ENCODE data around the gene SPRR5.

GRCh38 chr1:152912471-152912870, 34.5 kb upstream of the SPRR5 start:
- TF ChIP-seq, protein P1, sequence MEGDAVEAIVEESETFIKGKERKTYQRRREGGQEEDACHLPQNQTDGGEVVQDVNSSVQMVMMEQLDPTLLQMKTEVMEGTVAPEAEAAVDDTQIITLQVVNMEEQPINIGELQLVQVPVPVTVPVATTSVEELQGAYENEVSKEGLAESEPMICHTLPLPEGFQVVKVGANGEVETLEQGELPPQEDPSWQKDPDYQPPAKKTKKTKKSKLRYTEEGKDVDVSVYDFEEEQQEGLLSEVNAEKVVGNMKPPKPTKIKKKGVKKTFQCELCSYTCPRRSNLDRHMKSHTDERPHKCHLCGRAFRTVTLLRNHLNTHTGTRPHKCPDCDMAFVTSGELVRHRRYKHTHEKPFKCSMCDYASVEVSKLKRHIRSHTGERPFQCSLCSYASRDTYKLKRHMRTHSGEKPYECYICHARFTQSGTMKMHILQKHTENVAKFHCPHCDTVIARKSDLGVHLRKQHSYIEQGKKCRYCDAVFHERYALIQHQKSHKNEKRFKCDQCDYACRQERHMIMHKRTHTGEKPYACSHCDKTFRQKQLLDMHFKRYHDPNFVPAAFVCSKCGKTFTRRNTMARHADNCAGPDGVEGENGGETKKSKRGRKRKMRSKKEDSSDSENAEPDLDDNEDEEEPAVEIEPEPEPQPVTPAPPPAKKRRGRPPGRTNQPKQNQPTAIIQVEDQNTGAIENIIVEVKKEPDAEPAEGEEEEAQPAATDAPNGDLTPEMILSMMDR (IDR thresholded peaks at IDR 0.05; ENCODE audit: low read depth, low read length, missing input control) = no peak
- TF ChIP-seq RAD21 (IDR thresholded peaks at IDR 0.05) = no peak
- no peak for TF ChIP-seq HNF4G (IDR thresholded peaks at IDR 0.05)

Data from liver (tissue), 3 donors.